HepG2 (cell line): ENCODE results near the gene UAP1L1. TPM values are rescaled to one million over a fixed set of nuclear protein-coding genes. Genes with fewer than 3 reads are reported as not detected.

ENCODE experiments used
- ATAC-seq: fragments of 200-7000 bp; cut with Tn5 transposase; 3 replicates; pipeline ENCODE4 v1.9.1; 2020; ENCODE audit warnings: mild to moderate bottlenecking, moderate library complexity
- BruUV-seq: library from RNA; stranded (reverse); fragments of 400-500 nt; replicated peaks from 2 replicates; lab custom pipeline; 2021; lab: Mats Ljungman, UMichigan
- CTCF ChIA-PET: fragments of 300-600 bp; formaldehyde crosslinking; extraction: SDS; loops from one replicate; lab custom pipeline; 2021; ENCODE audit warnings: low total read pairs, inconsistent platforms, low intra/inter-chr PET ratio; lab: Yijun Ruan, JAX
- POLR2A ChIA-PET: fragments of 350-600 bp; sonication (Branson Sonifier 250); formaldehyde crosslinking; loops from one replicate; lab custom pipeline; 2020; ENCODE audit warnings: antibody characterized with exemption, inconsistent platforms; lab: Yijun Ruan, JAX
- DNase-seq: peaks from one replicate; pipeline ENCODE4 v3.0.0-alpha.2; 2015; ENCODE audit warnings: low spot score
- FAIRE-seq: peaks from 3 replicates; lab custom pipeline; 2011; peaks lifted over from hg19 to GRCh38; lab: Jason Lieb, UNC
- H2AFZ ChIP-seq: one replicate; pipeline ENCODE4 v1.6.1; 2011; ENCODE audit warnings: low read length, inconsistent platforms
- H3K27ac ChIP-seq: fragments of 300-600 bp; 3 replicates; pipeline ENCODE4 v1.8.0; 2011; ENCODE audit warnings: mixed run types, mild to moderate bottlenecking, mixed read lengths, low read length, inconsistent platforms; ENCODE audit not compliant: insufficient read depth; ENCODE audit errors: extremely low read length
- H3K27me3 ChIP-seq, 2 experiments: fragments of 200-600 bp in 1 of 2; 2 replicates in 1 of 2; 3 replicates in 1 of 2; pipeline versions ENCODE4 v1.6.0 to v1.8.0; 2011; ENCODE audit warnings: low read length in 2 of 2, mild to moderate bottlenecking in 2 of 2, moderate library complexity in 2 of 2, inconsistent platforms in 1 of 2; ENCODE audit not compliant: insufficient read depth in 2 of 2, control insufficient read depth in 1 of 2
- H3K36me3 ChIP-seq, 2 experiments: fragments of 200-600 bp in 1 of 2; replicated peaks in 1 of 2; 2 replicates in 1 of 2; 3 replicates in 1 of 2; pipeline versions ENCODE4 v1.5.1 to v1.8.0; 2011; ENCODE audit warnings: low read length in 2 of 2, inconsistent platforms in 1 of 2; ENCODE audit not compliant: insufficient read depth in 2 of 2, control insufficient read depth in 1 of 2
- H3K4me1 ChIP-seq: 2 replicates; pipeline ENCODE4 v1.5.1; 2012; ENCODE audit warnings: low read length, inconsistent platforms; ENCODE audit not compliant: insufficient read depth
- H3K4me2 ChIP-seq: 2 replicates; pipeline ENCODE4 v1.6.0; 2011; ENCODE audit warnings: low read depth, low read length, inconsistent platforms
- H3K4me3 ChIP-seq, 3 experiments: fragments of 200-600 bp in 1 of 3; sonication (generic), shearing (Covaris generic) in 1 of 3; replicated peaks in 1 of 3; 2 replicates each; pipeline ENCODE4 v1.5.1; 2011 to 2016; ENCODE audit warnings: low read length in 3 of 3, inconsistent platforms in 2 of 3, low read depth in 2 of 3, mild to moderate bottlenecking in 2 of 3, control low read depth in 1 of 3, mixed read lengths in 1 of 3; ENCODE audit not compliant: insufficient read depth in 1 of 3
- H3K79me2 ChIP-seq: one replicate; pipeline ENCODE4 v1.6.1; 2011; ENCODE audit warnings: low read length, inconsistent platforms; ENCODE audit not compliant: insufficient read depth
- H3K9ac ChIP-seq: 2 replicates; pipeline ENCODE4 v1.6.0; 2011; ENCODE audit warnings: mild to moderate bottlenecking, low read depth, low read length, inconsistent platforms; ENCODE audit not compliant: insufficient read depth
- H3K9me3 ChIP-seq: 2 replicates; pipeline ENCODE4 v1.5.1; 2012; ENCODE audit warnings: mild to moderate bottlenecking, low read length
- H4K20me1 ChIP-seq: 2 replicates; pipeline ENCODE4 v1.6.0; 2011; ENCODE audit warnings: inconsistent platforms, mild to moderate bottlenecking, low read length, moderate library complexity; ENCODE audit not compliant: insufficient read depth
- AGO2 ChIP-seq: fragments of 200-400 bp; formaldehyde crosslinking; optimal IDR thresholded peaks from 2 replicates; pipeline ENCODE3; 2017; ENCODE audit warnings: mild to moderate bottlenecking, low read depth, low read length, moderate library complexity
- KDM5B ChIP-seq: sonication (generic); formaldehyde crosslinking; IDR thresholded peaks from 2 replicates; pipeline ENCODE4 v1.4.0; 2020; ENCODE audit warnings: missing genetic modification reagents, mild to moderate bottlenecking, borderline replicate concordance
- NCOA5 ChIP-seq: sonication (generic); formaldehyde crosslinking; IDR thresholded peaks from 2 replicates; pipeline ENCODE4 v1.4.0; 2020; ENCODE audit warnings: missing genetic modification reagents
- NFYB ChIP-seq: sonication (generic); formaldehyde crosslinking; IDR thresholded peaks from 2 replicates; pipeline ENCODE4 v1.4.0; 2020; ENCODE audit warnings: missing genetic modification reagents
- NONO ChIP-seq, 2 experiments: fragments of 450-650 bp in 1 of 2; sonication (generic) in 1 of 2; formaldehyde crosslinking in 1 of 2; IDR thresholded peaks in 1 of 2; conservative IDR thresholded peaks in 1 of 2; 2 replicates each; pipeline versions ENCODE4 v1.6.1 to v1.8.0; 2017 to 2022; ENCODE audit warnings: mild to moderate bottlenecking in 1 of 2, missing genetic modification reagents in 1 of 2, moderate library complexity in 1 of 2
- SALL1 ChIP-seq: sonication (generic); formaldehyde crosslinking; IDR thresholded peaks from 2 replicates; pipeline ENCODE4 v1.8.0; 2022; ENCODE audit warnings: mild to moderate bottlenecking, missing genetic modification reagents
- SIX1 ChIP-seq: sonication (generic); formaldehyde crosslinking; IDR thresholded peaks from 2 replicates; pipeline ENCODE4 v1.4.0; 2020; ENCODE audit warnings: missing genetic modification reagents, borderline replicate concordance
- YEATS4 ChIP-seq: sonication (generic); formaldehyde crosslinking; IDR thresholded peaks from 2 replicates; pipeline ENCODE4 v1.4.0; 2020; ENCODE audit warnings: missing genetic modification reagents, borderline replicate concordance
- ZFP36 ChIP-seq: fragments of 150-350 bp; IDR thresholded peaks from 2 replicates; pipeline ENCODE4 v1.6.1; 2018; ENCODE audit warnings: borderline replicate concordance, low read length, low read depth; ENCODE audit not compliant: partially characterized antibody
- ZNF121 ChIP-seq: sonication (generic); formaldehyde crosslinking; IDR thresholded peaks from 2 replicates; pipeline ENCODE4 v1.5.0; 2020; ENCODE audit warnings: mild to moderate bottlenecking, missing genetic modification reagents
- ZNF605 ChIP-seq: sonication (generic); formaldehyde crosslinking; IDR thresholded peaks from 2 replicates; pipeline ENCODE4 v1.8.0; 2022; ENCODE audit warnings: mild to moderate bottlenecking, missing genetic modification reagents
- ZNF83 ChIP-seq: sonication (generic); formaldehyde crosslinking; IDR thresholded peaks from 2 replicates; pipeline ENCODE4 v1.4.0; 2020; ENCODE audit warnings: missing genetic modification reagents, mild to moderate bottlenecking, borderline replicate concordance
- ZSCAN31 ChIP-seq: sonication (generic); formaldehyde crosslinking; IDR thresholded peaks from 2 replicates; pipeline ENCODE4 v1.5.0; 2020; ENCODE audit warnings: low read depth, mild to moderate bottlenecking, missing genetic modification reagents
- WGBS: methylation state at CpG from one replicate; pipeline ENCODE4 v1.1.6; 2017; ENCODE audit warnings: low lambda C conversion rate; 5-methylcytosine and 5-hydroxymethylcytosine counted together
- in situ Hi-C: cut with HindIII; loops from 2 replicates; pipeline ENCODE4 v1.10.0; 2017; ENCODE audit warnings: low pct_unique_long_range_greater_than_20kb; ENCODE audit not compliant: extremely low pct_ligation_motif_present
- intact Hi-C: fragments of 100-400 bp; cut with micrococcal nuclease; formaldehyde crosslinking; loops from one replicate; pipeline ENCODE4 v1.10.0; 2022; ENCODE audit not compliant: unreplicated experiment
- polyA plus RNA-seq, 8 experiments: library from polyadenylated mRNA; depleted of rRNA in 3 of 8; stranded (reverse) in 7 of 8; unstranded in 1 of 8; fragments of >200 nt; fragmentation: Illumina TruSeq in 4 of 8; extraction: Trizol in 4 of 8; gene quantifications; 2 replicates each; pipeline versions ENCODE4 v1.2.1 to v1.2.3, GENCODE V29; 2011 to 2016; ENCODE audit warnings: low read depth in 4 of 8, missing spikeins in 1 of 8, mixed read lengths in 1 of 8; ENCODE audit not compliant: insufficient read depth in 1 of 8
- total RNA-seq, 5 experiments: library from RNA; depleted of rRNA; stranded (reverse); fragments of >200 nt; fragmentation: Illumina TruSeq; extraction: Trizol; gene quantifications; 2 replicates each; pipeline ENCODE4 v1.2.3, GENCODE V29; 2016; ENCODE audit warnings: low read depth in 1 of 5
- TF ChIP-seq, protein P1 (sequence below): sonication (generic); formaldehyde crosslinking; IDR thresholded peaks from 2 replicates; pipeline ENCODE4 v1.5.0; 2020; ENCODE audit warnings: mild to moderate bottlenecking, missing genetic modification reagents, borderline replicate concordance
- TF ChIP-seq, protein P2 (sequence below): IDR thresholded peaks from 2 replicates; pipeline ENCODE4 v1.6.1; 2016; ENCODE audit warnings: missing biosample characterization, missing genetic modification reagents, low read depth

Gene UAP1L1
- total and polyA plus RNA-seq, 2 of the 13 experiments (the other 11 are each of a cell fraction or from before 2014, with no cell fraction given): 5.4 to 6.4 TPM

DNA sequence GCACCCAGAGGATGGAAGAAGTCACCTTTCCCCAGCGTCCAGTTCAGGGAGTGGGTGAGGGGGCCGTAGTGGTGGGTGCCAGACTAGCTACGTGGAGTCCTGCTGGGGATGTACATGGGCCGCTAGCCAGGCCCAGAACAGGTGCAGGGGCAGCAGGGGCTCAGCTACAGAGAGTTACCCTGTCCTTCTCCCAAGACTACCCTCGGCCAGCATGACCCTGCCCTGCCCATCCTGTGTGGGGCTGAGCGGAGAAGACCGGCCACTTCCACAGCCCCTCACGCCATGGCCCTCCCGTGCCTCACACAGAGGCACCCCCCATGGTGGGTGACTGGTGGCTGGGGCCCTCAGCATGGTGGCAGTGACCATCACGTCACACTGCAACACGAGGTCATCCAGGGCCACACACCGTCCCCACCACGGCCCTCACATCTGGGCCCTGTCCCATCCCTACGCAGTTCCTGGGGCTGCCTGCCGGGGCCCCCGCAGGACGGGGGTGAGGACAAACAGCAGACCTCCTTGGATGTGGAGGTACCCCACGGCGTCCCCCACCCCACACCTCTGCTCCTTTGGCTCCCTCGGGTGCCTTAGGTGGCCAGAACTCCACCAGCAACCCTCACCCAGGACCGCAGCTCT lies 38.2 kb downstream of the UAP1L1 start (continued):
- TF ChIP-seq NCOA5 (no peak), AGO2 (peak; percentile 23)
- TF ChIP-seq, all 625 proteins: peak for 3

DNA sequence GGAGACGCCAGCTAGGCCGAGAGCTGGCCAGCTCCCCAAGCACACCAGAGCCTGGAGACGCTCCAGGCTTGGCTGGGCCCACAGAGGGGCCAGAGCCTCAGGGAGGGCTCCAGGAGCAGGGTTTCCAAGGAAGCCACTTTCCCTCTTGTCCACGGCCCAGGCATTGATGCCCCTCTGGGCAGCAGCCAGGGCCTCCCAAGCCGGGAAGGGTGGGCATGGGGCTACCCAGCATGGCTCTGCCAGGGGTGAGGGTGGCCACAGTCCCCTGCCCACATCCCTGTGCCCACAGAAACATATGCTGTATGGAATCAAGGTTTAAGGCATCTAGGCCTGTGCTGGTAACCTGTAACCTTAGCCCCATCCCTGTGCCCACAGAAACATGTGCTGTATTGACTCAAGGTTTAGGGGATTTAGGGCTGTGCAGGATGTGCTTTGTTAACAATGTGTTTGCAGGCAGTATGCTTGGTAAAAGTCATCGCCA lies 38.8 kb downstream of the UAP1L1 start:
- no peak for DNase-seq
- in situ Hi-C loops (no loop called here), intact Hi-C loops (loop anchor here (10.0 kb wide), 1 partner anchor 59 kb away; the partner anchor contains the start of genes LRRC26 and TMEM210)
- Histone ChIP-seq H3K4me1 (peaks cover 57% of the 10 kb centered on the region), H3K9ac (no peak overlapping the region; the same call in 1 of the 2 replicates), H3K36me3 (no peaks in the 10 kb centered on the region), H3K79me2 (no peaks in the 10 kb centered on the region), H3K9me3 (no peaks in the 10 kb centered on the region), H3K4me2 (peak overlapping the region; percentile 77), H4K20me1 (no peaks in the 10 kb centered on the region), H3K4me3 (peak overlapping the region in 1 of 3 experiments; percentile 44; a peak in 3 of 6 replicates), H2AFZ (no peak overlapping the region), H3K27ac (no peak overlapping the region), H3K27me3 (no peaks in the 10 kb centered on the region)
- 40% methylated on average over 2 of the region's 6 CpGs for WGBS
- peak; percentile 19 for ATAC-seq
- CTCF ChIA-PET: interaction anchor here (1.0 kb wide), 1 partner anchor 48 kb away, joined by 3 read pairs; no protein-coding TSS in a partner anchor
- POLR2A ChIA-PET: interaction anchor here (0.7 to 1.1 kb wide), 2 partner anchors 12 to 73 kb away, joined by 3 to 6 read pairs; no protein-coding TSS in a partner anchor
- BruUV-seq: no TSS peak
- FAIRE-seq: peak; percentile 48
- TF ChIP-seq ZNF605 (CRISPR knock-in tag): peak; percentile 56; the same call in 1 of the 2 replicates
- TF ChIP-seq KDM5B: no peak
- TF ChIP-seq NONO (IDR thresholded peaks at IDR 0.05): no peak
- TF ChIP-seq NONO (CRISPR knock-in tag; conservative IDR thresholded peaks at IDR 0.05): 0 out of 2 replicates have a peak, but pooled peaks have one; percentile 26
- TF ChIP-seq, protein P1, sequence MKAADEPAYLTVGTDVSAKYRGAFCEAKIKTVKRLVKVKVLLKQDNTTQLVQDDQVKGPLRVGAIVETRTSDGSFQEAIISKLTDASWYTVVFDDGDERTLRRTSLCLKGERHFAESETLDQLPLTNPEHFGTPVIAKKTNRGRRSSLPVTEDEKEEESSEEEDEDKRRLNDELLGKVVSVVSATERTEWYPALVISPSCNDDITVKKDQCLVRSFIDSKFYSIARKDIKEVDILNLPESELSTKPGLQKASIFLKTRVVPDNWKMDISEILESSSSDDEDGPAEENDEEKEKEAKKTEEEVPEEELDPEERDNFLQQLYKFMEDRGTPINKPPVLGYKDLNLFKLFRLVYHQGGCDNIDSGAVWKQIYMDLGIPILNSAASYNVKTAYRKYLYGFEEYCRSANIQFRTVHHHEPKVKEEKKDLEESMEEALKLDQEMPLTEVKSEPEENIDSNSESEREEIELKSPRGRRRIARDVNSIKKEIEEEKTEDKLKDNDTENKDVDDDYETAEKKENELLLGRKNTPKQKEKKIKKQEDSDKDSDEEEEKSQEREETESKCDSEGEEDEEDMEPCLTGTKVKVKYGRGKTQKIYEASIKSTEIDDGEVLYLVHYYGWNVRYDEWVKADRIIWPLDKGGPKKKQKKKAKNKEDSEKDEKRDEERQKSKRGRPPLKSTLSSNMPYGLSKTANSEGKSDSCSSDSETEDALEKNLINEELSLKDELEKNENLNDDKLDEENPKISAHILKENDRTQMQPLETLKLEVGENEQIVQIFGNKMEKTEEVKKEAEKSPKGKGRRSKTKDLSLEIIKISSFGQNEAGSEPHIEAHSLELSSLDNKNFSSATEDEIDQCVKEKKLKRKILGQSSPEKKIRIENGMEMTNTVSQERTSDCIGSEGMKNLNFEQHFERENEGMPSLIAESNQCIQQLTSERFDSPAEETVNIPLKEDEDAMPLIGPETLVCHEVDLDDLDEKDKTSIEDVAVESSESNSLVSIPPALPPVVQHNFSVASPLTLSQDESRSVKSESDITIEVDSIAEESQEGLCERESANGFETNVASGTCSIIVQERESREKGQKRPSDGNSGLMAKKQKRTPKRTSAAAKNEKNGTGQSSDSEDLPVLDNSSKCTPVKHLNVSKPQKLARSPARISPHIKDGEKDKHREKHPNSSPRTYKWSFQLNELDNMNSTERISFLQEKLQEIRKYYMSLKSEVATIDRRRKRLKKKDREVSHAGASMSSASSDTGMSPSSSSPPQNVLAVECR (CRISPR knock-in tag): peak; percentile 8; the same call in 1 of the 2 replicates
- TF ChIP-seq, protein P2, sequence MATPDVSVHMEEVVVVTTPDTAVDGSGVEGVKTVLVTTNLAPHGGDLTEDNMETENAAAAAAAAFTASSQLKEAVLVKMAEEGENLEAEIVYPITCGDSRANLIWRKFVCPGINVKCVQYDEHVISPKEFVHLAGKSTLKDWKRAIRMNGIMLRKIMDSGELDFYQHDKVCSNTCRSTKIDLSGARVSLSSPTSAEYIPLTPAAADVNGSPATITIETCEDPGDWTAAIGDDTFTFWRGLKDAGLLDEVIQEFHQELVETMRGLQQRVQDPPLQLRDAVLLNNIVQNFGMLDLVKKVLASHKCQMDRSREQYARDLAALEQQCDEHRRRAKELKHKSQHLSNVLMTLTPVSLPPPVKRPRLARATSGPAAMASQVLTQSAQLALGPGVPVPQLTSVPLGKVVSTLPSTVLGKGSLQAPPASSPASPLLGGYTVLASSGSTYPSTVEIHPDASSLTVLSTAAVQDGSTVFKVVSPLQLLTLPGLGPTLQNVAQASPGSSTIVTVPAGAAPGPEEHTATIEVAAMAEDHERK: no peak
- no peak for TF ChIP-seq ZSCAN31 (CRISPR knock-in tag)
- TF ChIP-seq YEATS4: no peak
- no peak for TF ChIP-seq ZNF121 (CRISPR knock-in tag)
- 0 out of 2 replicates have a peak, but pooled peaks have one; percentile 31 for TF ChIP-seq SALL1 (CRISPR knock-in tag)
- TF ChIP-seq NFYB (CRISPR knock-in tag): no peak
- no peak for TF ChIP-seq ZNF83
- TF ChIP-seq ZFP36: no peak
- TF ChIP-seq SIX1: 0 out of 2 replicates have a peak, but pooled peaks have one; percentile 17
